ENCODE measurements around the gene FERD3L.

The FERD3L gene

GRCh38 chr7:19099924-19100323 is 45.3 kb downstream of the FERD3L start:
- H3K4me3 ChIP-seq (replicated peaks; ENCODE audit: low read depth, low read length): no peak overlapping the region
- TF ChIP-seq, protein P1, sequence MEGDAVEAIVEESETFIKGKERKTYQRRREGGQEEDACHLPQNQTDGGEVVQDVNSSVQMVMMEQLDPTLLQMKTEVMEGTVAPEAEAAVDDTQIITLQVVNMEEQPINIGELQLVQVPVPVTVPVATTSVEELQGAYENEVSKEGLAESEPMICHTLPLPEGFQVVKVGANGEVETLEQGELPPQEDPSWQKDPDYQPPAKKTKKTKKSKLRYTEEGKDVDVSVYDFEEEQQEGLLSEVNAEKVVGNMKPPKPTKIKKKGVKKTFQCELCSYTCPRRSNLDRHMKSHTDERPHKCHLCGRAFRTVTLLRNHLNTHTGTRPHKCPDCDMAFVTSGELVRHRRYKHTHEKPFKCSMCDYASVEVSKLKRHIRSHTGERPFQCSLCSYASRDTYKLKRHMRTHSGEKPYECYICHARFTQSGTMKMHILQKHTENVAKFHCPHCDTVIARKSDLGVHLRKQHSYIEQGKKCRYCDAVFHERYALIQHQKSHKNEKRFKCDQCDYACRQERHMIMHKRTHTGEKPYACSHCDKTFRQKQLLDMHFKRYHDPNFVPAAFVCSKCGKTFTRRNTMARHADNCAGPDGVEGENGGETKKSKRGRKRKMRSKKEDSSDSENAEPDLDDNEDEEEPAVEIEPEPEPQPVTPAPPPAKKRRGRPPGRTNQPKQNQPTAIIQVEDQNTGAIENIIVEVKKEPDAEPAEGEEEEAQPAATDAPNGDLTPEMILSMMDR (IDR thresholded peaks at IDR 0.05; ENCODE audit: low read depth, low read length, missing control alignments): no peak
- DNase-seq (ENCODE audit: extremely low read depth, low read depth): no peak

DNA sequence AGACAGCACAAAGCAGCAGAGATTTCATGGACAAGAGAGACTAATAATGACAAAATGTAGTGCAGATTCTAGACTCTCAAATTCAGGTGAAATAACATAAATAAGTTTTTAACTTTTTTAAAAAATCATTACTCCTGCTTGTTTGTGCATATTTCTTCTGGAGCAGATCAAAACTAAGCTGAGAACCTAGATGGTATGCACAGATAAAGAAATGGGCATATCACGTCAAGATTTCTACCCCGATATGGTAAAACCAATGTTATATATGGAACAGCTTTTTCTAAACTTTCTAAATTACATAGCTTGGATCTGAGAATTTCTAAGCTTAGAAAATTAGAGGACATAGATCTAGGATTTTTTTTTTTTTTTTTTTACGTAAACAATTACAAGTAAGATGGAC is 46.0 kb downstream of the FERD3L start:
- DNase-seq (ENCODE audit: extremely low read depth, low read depth): no peak
- no peak overlapping the region for H3K4me3 ChIP-seq (replicated peaks; ENCODE audit: low read depth, low read length)
- TF ChIP-seq, protein P1 (IDR thresholded peaks at IDR 0.05; ENCODE audit: low read depth, low read length, missing control alignments): no peak

DNA sequence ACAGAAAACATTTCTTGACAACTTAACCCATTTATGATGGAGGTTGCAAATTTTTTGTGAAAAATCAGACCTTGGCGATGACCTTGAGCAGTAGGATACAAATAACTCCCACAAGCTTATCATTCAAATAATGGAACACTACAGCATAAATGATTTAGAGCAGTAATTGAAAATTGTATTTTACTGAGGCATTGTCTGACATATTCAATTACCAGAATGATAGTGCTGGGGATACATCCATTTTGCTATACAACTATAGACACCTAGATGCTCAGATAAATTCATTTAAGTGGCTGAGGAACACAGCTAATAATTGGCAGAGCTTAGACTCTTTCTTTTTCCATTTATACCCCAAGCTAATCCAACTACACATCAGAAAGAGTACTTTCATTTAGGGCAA is 46.7 kb downstream of the FERD3L start:
- TF ChIP-seq, protein P1 (IDR thresholded peaks at IDR 0.05; ENCODE audit: low read depth, low read length, missing control alignments): no peak
- no peak overlapping the region for H3K4me3 ChIP-seq (replicated peaks; ENCODE audit: low read depth, low read length)
- DNase-seq (ENCODE audit: extremely low read depth, low read depth): no peak

DNA sequence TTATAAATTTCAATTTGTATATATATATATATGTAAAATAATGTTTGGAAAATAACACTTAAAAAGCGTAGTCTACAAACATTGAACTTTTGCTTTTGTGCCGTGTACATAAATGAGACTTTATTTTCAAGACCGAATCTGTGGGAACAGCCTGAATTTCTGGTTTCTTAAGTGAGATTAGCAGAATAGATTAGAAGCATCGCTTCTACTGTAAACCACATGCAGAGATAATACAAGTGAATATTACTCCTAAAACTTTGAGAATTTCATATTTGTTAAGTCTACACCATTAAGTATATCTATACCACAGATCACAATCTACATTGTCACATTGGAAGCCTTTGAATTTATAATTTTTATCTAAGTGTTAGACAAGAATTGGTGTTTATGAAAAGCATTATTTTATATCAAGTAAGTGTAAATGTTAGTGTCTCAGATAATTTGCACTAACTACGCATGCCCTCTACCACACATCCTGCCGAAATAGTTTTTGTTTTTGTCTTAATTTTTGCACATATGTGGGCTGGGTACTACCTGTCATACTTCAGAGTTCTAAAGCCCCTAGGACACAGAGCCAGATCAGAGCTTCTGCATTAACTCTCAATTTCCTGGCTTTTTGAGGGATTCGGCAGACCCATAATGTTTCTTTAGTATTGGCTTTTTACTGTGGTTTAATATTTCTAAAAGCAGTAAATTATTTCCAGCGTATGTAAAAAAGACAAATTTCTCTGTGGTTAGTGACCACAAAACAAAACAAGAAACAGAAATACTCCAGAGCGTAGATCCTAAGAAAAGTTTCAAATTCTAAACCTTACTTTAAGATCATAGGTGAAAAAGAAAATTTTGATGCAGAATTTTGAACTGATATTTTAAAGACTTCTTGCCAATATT is 47.8 kb downstream of the FERD3L start:
- DNase-seq (ENCODE audit: extremely low read depth, low read depth): no peak
- TF ChIP-seq, protein P1 (IDR thresholded peaks at IDR 0.05; ENCODE audit: low read depth, low read length, missing control alignments): no peak
- no peak overlapping the region for H3K4me3 ChIP-seq (replicated peaks; ENCODE audit: low read depth, low read length)

GRCh38 chr7:19095353-19095860 is 49.8 kb downstream of the FERD3L start:
- H3K4me3 ChIP-seq (replicated peaks; ENCODE audit: low read depth, low read length): no peak overlapping the region
- no peak for DNase-seq (ENCODE audit: extremely low read depth, low read depth)

More at GRCh38 chr7:19095353-19095860, 49.8 kb downstream of the FERD3L start:
- TF ChIP-seq, protein P1 (IDR thresholded peaks at IDR 0.05; ENCODE audit: low read depth, low read length, missing control alignments): no peak
